Measurements from ENCODE around the gene KLHDC1.
"Not testable (repeated sequence)": the region's sequence is repeated elsewhere in the genome, so short reads cannot be mapped to it uniquely, and the experiment has no call there.

The KLHDC1 gene

DNA sequence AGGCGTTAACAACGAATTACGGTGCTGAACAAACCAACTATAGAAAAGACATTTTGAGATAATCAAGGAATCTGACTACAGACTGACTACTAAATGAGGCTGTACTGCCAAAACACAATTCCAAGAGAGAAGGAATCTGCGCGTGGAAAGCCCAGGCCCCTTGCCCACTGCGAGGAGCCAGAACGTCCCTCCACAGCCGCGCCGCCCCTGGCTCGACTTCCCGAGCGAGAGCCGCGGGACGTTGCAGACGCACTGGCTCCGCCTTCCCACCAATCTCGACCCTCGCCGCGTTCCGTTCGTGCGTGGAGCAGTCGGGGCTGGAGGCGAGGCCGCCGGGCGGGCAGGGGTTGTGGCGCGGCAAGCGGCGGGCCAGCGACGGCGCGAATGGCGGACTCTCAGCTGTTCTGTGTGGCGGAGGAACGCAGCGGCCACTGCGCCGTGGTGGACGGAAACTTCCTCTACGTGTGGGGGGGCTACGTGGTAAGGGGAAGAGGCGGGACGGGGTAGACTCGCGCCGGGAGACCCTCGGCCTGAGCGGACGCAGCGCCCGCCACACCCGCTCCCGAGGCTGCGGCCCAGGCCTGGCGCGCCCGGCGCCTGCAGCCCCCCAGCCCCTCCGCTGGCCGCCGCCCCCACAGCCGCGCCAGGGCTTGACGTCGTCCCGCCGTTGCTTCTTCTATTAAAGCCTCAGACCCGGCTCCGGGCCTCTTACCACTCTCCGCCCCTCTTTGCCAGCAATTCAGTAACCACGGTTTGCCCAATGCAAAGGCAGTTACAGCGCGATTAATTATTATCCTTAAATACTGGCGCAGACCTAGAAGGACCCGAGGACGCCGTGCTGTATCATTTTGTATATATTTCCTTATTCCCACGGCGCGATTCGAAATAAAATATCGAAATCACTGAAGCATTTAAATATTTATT lies at the start of gene KLHDC1:
Gene KLHDC1, plus strand, starts transcription at position 310 of the 924 bp plus-strand sequence. Its CDS starts 75 bp downstream, at position 385.
- DNase-seq (peak; percentile 80), ATAC-seq (peak; percentile 66)

- DNase-seq (no peak), ATAC-seq (no peak)
Observed at GRCh38 chr14:49653508-49653907, 39.4 kb upstream of the KLHDC1 start.

GRCh38 chr14:49654511-49654910 lies 38.4 kb upstream of the KLHDC1 start:
- DNase-seq = no peak
- ATAC-seq = no peak

DNA sequence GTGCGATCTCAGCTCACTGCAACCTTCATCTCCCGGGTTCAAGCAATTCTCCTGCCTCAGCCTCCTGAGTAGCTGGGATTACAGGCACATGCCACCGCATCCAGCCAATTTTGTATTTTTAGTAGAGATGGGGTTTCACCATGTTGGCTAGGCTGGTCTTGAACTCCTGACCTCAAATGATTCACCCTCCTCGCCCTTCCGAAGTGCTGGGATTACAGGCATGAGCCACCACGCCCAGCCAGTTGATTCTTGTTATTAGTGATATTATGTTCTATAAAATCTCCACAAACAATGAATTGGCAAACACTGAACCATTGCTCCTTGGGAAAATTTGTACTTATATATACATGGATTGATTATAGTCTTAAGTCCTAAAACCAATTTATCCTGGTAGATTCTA lies 35.4 kb upstream of the KLHDC1 start:
- ATAC-seq, DNase-seq: not testable (repeated sequence)

DNA sequence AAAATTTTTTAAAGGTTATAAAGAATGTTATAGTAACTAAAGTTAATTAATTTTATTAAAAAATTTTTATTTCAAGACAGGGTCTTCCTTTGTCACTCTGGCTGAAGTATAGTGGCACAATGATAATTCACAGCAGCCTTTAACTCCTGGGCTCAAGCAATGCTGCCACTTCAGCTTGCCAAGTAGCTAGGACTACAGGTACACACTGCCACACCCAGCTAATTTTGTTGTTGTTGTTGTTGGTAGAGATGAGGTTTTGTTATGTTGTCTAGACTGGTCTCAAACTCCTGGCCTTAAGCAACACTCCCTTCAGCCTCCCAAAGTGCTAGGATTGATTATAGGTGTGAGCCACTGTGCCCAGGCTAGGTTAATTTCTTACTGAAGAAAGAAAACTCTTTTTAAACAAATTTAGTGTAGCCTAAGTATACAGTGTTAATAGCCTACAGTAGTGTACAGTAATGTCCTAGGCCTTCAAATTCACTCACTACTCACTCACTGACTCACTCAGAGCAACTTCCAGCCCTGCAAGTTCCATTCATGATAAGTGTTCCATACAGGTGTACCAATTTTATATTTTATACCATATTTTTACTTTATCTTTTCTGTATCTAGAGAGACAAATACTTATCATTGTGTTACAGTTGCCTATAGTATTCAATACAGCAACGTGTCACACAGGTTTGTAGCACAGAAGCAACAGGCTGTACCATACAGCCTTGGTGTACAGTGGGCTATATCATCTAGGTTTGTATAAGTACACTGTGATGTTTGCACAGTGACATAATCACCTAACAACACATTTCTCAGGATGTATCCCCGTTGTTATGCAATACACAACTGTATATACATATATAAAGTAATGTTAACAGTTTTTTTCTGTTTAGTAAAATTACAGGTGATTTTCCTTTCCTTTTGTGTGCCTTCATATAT lies 33.1 kb upstream of the KLHDC1 start:
- ATAC-seq = no peak

GRCh38 chr14:49670475-49670874 lies 22.4 kb upstream of the KLHDC1 start:
- no peak for DNase-seq
- no peak for ATAC-seq

More for the DNA sequence above, 33.1 kb upstream of the KLHDC1 start:
- DNase-seq = no peak

- no peak for DNase-seq
- no peak for ATAC-seq
Observed at GRCh38 chr14:49673586-49673985, 19.3 kb upstream of the KLHDC1 start.

- ATAC-seq (peak; percentile 66), DNase-seq (no peak)
Observed at GRCh38 chr14:49677643-49678042, 15.3 kb upstream of the KLHDC1 start.

DNA sequence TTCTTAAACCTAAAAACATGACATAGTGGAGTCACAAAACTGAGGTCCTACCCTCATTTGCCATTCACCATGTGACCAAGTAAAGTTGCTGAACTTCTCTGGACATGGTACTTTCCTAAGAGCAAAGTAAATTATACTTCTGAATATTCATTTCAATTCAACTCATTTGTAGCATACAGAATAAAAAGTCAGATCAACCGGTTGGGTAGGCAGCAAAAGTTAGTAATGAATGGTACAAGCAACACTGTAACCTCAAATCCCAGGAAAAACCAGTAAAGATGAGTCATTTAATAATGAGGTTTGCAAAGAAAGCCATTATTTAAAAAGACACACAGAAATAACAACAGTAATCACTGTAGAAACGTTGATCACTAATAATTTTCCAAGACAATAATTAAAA lies 13.6 kb upstream of the KLHDC1 start:
- no peak for DNase-seq
- no peak for ATAC-seq

DNA sequence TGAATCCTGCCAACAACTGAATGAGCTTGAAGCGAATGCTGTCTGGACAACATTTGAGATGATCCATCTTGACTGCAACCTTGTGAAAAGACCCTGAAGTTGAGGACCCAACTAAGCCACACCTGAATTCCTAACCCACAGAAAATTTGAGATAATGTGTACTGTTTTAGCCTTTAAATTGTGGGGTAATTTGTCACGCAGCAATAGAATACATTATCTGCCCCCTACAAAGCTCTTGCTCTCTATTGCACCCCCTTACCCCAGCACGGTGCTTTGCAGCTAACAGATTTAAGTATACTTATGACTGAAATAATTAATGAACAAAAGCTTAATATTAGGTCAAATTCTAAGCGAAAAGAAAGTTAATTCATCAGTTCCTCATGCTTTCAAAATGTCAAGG lies 6.5 kb upstream of the KLHDC1 start:
- no peak for ATAC-seq
- DNase-seq = no peak

- DNase-seq = peak; percentile 89
- ATAC-seq = peak; percentile 92
Observed at GRCh38 chr14:49687942-49688700, 4.8 kb upstream of the KLHDC1 start, which contains the start of gene POLE2. POLE2 (minus strand) TSS chr14:49688214; CDS start chr14:49688203, 11 bp downstream.

- DNase-seq (no peak), ATAC-seq (no peak)
Observed at GRCh38 chr14:49688701-49689030, 4.3 kb upstream of the KLHDC1 start.

GRCh38 chr14:49691031-49691430 lies 1.9 kb upstream of the KLHDC1 start:
- no peak for ATAC-seq
- no peak for DNase-seq

GRCh38 chr14:49692193-49692757 lies 645 bp upstream of the KLHDC1 start:
- DNase-seq = no peak
- ATAC-seq = no peak

DNA sequence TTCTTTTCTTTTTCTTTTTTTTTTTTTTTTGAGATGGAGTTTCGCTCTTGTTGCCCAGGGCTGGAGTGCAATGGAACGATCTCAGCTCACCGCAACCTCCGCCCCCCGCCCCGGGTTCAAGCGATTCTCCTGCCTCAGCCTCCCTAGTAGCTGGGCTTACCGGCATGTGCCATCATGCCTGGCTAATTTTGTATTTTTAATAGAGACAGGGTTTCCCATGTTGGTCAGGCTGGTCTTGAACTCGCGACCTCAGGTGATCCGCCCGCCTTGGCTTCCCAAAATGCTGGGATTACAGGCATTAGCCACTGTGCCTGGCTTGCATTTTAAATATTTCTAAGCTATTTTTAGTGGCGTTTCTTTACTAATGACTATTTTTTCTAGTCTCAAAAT lies 810 bp downstream of the KLHDC1 start:
- ATAC-seq = not testable (repeated sequence)

DNA sequence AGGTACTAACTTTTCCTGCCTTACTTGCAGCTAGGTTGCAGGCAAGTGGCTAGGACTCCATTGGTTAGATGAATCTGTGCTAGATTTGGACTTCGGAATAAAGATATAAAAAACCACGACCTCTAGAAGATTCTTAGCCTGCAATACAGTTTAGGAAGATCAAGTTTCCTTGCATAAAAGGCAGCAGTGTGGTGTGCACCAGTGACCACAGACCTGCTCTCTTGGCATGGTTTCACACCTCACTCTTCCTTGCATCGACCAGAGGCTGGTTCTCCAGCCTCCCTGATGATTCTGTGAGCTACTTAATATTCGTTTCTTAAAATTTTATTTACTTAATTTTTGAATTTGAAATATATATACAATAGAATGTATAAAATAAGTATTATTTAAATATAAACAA lies 9.8 kb downstream of the KLHDC1 start:
- DNase-seq (no peak), ATAC-seq (no peak)

More for the DNA sequence above, 810 bp downstream of the KLHDC1 start:
- peak; percentile 15 for DNase-seq

GRCh38 chr14:49703965-49704364 lies 11.0 kb downstream of the KLHDC1 start:
- no peak for ATAC-seq
- no peak for DNase-seq

GRCh38 chr14:49704471-49704870 lies 11.6 kb downstream of the KLHDC1 start:
- not testable (repeated sequence) for ATAC-seq, DNase-seq

DNA sequence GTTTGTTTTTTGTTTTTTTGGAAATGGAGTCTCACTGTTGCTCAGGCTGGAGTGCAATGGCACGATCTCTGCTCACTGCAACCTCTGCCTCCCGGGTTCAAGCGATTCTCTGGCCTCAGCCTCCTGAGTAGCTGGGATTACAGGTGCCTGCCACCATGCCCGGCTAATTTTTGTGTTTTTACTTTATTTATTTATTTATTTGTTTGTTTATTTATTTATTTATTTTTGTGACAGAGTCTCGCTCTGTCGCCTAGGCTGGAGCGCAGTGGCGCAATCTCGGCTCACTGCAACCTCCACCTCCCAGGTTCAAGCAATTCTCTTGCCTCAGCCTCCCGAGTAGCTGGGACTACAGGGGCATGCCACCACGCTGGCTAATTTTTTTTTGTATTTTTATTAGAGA lies 18.1 kb downstream of the KLHDC1 start:
- not testable (repeated sequence) for DNase-seq, ATAC-seq

DNA sequence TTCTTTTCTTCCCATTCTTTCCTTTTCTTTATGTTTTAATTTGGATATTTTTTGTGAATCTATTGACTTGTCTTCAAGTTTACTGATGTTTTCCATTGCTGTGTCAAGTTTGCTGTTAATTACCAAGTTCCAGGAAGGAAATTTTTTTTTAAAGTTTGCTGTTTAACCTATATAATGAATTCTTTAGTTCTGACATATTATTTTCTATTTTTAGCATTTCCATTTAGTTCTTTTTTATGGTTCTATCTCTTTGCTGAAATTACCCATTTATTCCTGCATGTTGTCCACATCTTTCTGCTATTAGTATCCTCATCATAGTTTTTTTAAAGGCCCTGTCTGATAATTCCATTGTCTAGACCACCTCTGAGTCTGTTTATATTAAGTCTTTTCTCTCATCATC lies 27.8 kb downstream of the KLHDC1 start:
- no peak for ATAC-seq
- DNase-seq = no peak

DNA sequence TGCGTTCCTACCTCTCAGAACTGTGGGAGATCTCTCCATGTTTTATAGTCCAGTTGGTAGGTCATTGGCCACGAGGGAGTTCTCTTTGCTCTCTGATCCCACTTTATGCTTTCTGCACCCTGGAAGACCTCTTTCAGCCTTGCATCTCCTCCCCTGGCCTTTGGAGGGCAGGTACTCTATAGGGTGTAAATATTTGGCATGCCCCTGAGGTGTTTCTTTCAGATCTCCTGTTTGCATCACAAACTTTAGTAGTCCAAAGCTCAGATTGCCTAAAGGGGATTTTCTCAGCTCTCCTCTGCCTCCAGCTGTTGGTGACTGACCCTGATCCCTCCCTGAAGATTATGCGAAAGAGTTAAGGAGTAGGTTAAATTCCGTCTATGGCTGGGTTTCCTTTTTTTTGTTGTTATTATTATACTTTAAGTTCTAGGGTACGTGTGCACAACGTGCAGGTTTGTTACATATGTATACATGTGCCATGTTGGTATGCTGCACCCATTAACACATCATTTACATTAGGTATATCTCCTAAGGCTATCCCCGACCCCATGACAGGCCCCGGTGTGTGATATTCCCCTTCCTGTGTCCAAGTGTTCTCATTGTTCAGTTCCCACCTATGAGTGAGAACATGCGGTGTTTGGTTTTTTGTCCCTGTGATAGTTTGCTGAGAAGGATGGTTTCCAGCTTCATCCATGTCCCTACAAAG lies 29.0 kb downstream of the KLHDC1 start:
- ATAC-seq, DNase-seq: not testable (repeated sequence)

Data from stimulated activated naive CD8-positive, alpha-beta T cell treated with anti-CD3 and anti-CD28 coated beads, Interleukin-15, Interleukin-2, amounts not matched to agents 100 U/mL and 50 U/mL, for 24 hours (primary cell).